Heart left ventricle (tissue), 13 donors: ENCODE measurements around the gene PPT2.

Experiments used
- CTCF ChIP-seq, 12 donors: fragments of 200-600 bp; sonication (generic) in 4 of 12; IDR thresholded peaks; one replicate each; pipeline versions ENCODE4 v1.5.0 to v1.8.0; 2018 to 2022; ENCODE audit warnings: antibody characterized with exemption in 12 of 12, mild to moderate bottlenecking in 5 of 12
- POLR2A ChIP-seq, 2 donors: fragments of 450-650 bp; IDR thresholded peaks; one replicate each; pipeline ENCODE4 v1.6.1; 2017; ENCODE audit warnings: antibody characterized with exemption in 2 of 2, mild to moderate bottlenecking in 2 of 2, moderate library complexity in 2 of 2
- donor health status: ischemic (EF 13 %, LVEDD 7.1; RV severe dilation, severe dysfunction).
- donor health status: DM: no; HTN: yes; CAD: no.
- donor health status: DM: no; HTN: no; CAD: no.
- donor health status: ischemic (EF 25% LVEDD 6.9; RV normal size, moderate dysfunction).
- donor health status: ischemic (EF 25% LVEDD 5.7; RV mildly dilated, moderate dysfunction).
- donor health status: ischemic (EF 35%, LVEDD 5.7; RV mildly dilated, moderate dysfunction).
- donor health status: nonischemic (EF 11% LVEDD 7.7; RV severe dilation, severe dysfunction).
- donor health status: DM: yes; HTN: yes; CAD: no.
- donor health status: PGD.
- donor health status: ischemic (EF 29% LVEDD 5.4; RV normal size, mild dysfunction).
- donor health status: nonischemic (EF 23%, LVEDD 6.1; RV moderate dilation, normal function).

GRCh38 chr6:32181915-32182529 lies 28.1 kb downstream of the PPT2 start:
- no peak for TF ChIP-seq POLR2A (IDR thresholded peaks at IDR 0.05)
- no peak for TF ChIP-seq CTCF (IDR thresholded peaks at IDR 0.05)
